ENCODE measurements around the gene SMARCC2. TPM values are rescaled to one million over a fixed set of nuclear protein-coding genes. Genes with fewer than 3 reads are reported as not detected.
A peak's percentile ranks its signal among the peaks of the same experiment; 100 is the strongest.
"Not testable (repeated sequence)": the region's sequence is repeated elsewhere in the genome, so short reads cannot be mapped to it uniquely, and the experiment has no call there.

The SMARCC2 gene
- total RNA-seq, 1 donor from 2014 or later, result 80.6 TPM

DNA sequence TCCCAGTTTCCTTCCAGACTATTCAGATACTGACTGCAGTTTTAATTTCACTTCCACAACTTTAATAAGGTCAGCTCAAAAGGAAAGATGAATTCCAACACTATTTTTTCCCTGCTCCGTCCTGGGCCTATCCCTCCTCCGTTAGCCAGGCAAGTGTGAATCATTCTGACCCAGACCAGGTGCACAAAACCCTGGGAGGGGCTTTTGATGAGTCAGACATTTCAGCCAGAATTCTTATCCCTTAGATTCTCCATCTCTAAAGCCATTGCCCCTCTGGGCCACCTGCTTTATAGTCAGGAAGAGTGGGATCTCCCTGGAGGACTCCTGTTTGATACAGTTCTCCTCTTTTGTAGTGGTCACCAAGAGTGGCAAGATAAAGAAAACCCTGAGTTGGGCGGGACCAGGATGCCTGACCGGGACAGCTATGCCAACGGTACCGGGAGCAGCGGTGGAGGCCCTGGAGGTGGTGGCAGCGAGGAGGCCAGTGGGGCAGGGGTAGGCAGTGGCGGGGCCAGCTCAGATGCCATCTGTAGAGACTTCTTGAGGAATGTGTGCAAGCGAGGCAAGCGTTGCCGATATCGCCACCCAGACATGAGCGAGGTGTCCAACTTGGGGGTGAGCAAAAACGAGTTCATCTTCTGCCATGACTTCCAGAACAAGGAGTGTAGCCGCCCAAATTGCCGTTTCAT lies 69.0 kb downstream of the SMARCC2 start:
- no peak for DNase-seq

DNA sequence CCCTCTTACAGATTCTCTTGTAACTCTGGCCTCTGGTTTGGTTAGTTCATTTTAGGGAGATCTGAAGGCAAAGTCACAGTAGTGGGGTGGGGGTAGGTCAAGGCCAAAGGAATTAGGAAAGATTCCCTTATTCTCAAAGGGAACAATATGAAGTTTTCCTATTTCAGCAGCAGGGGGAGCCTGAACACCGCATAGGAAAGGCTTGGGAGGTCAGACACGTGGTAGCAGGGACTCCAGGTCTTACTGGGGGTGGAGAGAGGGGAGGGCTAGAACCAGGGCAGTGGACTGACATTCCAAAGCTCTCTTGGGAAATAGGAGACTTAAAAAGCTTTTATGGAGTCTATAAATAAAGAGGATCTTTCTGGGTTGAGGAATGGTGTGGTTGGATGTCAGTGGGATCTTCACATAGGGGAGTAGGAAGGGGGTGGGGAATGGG lies 69.9 kb downstream of the SMARCC2 start:
- peak; percentile 6 for DNase-seq

DNA sequence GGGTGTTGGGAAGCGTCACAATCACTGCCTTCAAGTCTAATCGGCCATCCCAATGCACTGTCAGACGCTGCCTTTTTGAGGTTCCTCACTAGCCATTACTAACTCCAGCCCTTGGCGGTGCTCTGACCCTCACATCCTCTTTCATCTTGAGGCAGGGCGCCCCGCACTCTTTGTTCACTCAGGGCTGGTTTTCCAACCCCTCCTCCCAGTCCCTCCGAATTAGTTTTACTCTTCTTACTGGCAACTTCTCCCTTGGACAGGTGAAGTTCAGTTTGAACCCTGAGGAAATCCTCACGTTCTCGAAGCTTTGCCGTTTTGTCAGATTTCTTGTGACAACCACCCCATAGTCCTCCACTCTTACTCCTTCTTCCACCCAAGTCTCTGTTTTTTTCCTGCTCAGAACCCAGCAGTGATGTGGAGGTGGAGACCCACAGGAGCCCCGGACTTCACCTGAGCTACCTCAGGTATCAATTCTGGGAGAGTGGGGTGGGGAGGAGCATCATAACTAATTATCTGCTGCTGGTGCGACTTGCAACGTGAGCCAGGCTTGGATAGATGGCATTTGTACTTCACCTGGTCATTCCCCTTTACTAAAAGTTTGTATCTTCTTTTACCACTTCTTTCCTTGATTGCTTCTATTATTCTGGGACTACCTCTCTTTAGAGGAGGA lies 70.5 kb downstream of the SMARCC2 start:
- no peak for DNase-seq

DNA sequence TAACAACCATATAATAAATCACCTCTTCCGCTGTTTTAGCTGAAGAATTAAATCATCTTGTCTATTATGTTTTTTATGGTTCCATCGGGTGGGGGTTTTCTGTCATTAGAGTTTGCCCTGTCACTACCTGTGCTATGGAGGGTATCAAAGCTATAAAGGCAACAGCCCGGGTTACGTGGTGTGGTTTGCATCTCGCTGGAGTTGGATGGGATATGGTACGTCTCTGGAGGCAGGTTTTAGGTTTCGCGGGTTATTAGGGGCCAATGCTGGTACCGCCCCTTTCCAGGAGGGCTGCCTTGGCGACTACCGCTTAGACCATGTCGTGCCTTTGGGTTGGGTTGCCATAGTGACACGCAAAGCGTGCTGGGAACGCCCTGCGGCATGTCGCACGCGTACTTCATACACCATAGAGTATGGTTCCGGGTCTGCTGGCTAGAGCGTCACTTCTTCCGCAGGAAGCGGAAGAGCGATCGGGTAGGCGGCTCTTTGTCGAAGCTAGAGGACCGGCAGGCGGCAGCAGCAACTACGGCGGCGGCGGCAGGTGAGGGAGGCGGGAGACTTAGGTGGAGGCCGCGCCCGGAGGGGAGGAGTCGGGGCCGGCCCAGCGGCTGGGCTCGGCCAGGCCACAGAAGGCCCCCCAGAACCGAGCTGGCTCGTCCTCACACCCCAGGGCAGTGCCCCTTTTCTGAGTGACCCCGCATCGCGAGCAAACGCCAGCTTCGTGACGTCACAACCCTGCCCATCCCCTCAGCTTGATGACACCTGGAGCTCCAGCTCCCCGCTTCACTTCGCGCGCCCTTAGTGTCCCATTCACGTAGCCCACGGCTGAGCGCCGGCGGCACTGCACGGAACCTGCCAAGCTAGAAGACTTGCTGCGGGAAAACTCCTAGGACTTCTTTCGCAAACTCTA lies 71.2 kb downstream of the SMARCC2 start, which contains the start of gene ZC3H10:
Gene ZC3H10, plus strand, starts transcription at position 489 of the 910 bp plus-strand sequence. CDS start 2,297 bp downstream, outside the sequence.
- DNase-seq, result peak; percentile 94

DNA sequence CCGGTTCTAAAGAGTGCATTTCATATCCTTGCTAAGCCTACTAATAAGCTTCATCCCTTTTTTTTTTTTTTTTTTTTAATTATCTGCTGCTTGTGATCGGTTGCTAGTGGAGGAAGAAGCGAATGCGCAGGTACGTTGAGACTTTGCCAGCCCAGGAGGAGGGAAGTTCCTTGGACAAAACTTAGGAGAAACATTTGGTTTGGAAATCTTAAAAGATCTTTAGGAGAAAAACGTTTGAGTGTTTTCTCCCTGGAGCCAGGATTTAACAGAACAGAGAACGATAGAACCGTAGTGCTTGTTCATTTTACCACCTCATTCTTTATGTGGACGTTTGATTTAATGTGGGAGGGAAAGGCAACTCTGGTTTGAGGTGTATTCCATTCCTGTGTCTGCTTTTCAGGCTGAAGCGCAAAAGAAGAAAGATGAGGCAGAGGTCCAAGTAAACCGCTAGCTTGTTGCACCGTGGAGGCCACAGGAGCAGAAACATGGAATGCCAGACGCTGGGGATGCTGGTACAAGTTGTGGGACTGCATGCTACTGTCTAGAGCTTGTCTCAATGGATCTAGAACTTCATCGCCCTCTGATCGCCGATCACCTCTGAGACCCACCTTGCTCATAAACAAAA lies 72.1 kb downstream of the SMARCC2 start:
- DNase-seq, result not testable (repeated sequence)

DNA sequence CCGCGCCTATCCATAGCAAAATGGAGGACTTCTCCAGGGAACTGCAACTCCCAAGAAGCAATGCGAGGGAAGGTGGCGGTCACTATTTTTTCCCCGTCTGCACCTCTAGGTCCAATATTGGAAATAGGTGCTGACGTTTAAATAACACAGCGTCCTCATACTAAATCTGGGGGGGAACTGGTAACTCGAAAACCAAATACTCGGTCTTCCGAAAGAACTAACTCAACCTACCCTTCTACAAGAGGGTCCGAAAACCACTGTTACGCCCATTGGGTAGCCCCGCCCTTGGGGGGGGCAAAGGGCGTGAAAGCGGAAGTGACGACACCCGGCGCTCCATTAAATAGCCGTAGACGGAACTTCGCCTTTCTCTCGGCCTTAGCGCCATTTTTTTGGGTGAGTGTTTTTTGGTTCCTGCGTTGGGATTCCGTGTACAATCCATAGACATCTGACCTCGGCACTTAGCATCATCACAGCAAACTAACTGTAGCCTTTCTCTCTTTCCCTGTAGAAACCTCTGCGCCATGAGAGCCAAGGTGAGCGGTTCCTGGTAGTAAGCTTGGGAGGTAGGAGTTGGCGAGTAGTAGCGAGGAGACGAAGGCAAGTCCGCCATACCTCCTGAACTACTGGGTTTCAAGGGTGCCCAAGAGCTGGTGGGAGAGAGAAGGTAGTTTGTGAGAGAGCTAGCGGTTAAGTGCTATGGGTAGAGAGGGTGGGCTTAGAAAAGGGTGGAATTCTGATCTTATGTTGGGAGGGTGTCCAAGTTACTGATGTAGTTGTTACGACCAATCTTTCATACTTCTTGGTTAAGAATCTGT lies 72.8 kb downstream of the SMARCC2 start, which contains the start of gene RPL41:
Gene RPL41, plus strand, starts transcription at position 367 of the 815 bp plus-strand sequence.
- DNase-seq, result peak; percentile 87

DNA sequence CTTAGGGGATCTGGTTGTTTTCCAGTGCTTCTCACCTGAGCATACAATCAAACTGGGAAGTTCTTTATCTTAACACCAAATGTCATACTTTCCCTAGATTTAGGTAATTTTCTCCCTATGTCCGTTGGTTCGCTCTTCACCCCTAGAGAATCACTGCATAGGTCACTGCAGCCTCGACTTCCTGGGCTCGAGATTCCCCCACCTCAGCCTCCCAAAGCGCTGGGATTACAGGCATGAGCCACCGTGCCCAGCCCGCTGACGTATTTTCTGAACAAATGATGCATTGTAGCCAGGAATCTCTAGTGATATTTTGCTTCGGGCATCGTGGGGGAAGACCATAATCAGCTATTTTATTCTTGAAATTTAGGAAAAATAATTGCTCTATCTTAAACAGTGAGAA lies 74.0 kb downstream of the SMARCC2 start:
- DNase-seq, result no peak

DNA sequence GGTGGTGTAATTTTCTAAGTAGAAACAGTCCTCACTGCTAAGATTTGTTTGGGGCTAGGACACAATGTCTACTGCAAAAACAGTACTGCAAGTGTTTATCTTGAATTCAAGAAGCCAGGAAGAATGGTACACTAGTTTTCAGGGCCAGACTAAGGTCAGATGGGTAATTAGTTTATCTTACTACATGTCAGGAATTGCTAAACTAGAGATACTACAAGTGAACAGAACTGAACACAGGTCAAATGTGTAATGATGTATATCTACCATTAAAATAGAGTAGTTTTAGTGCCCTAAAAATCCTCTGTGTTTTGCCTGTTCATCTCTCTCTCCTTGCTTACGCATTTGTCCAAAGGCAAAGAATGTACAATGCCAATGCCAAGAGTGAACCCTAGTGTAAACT lies 75.2 kb downstream of the SMARCC2 start:
- DNase-seq, result no peak

Other genes with a start within 250 kb of the SMARCC2 start
- gene PMEL, start 223.4 kb downstream of the SMARCC2 start, total RNA-seq, result not detected
- gene CDK2, start 222.7 kb downstream of the SMARCC2 start, total RNA-seq, result 6.7 TPM
- gene RAB5B, start 215.4 kb downstream of the SMARCC2 start, total RNA-seq, result 37.4 TPM
- gene SUOX, start 192.2 kb downstream of the SMARCC2 start, total RNA-seq, result 8.3 TPM
- 5.5 TPM for gene IKZF4, start 168.4 kb downstream of the SMARCC2 start, total RNA-seq
- 61.3 TPM for gene RPS26, start 147.6 kb downstream of the SMARCC2 start, total RNA-seq
- 2.2 TPM for gene ERBB3, start 109.3 kb downstream of the SMARCC2 start, total RNA-seq
- gene PA2G4, start 84.9 kb downstream of the SMARCC2 start, total RNA-seq, result 64.9 TPM
- gene RPL41, start 72.8 kb downstream of the SMARCC2 start, total RNA-seq, result 1,070 TPM
- 10.6 TPM for gene ZC3H10, start 71.2 kb downstream of the SMARCC2 start, total RNA-seq
- gene ESYT1, start 61.2 kb downstream of the SMARCC2 start, total RNA-seq, result 21.8 TPM
- 77.0 TPM for gene MYL6B, start 36.9 kb downstream of the SMARCC2 start, total RNA-seq
- gene MYL6, start 31.1 kb downstream of the SMARCC2 start, total RNA-seq, result 417 TPM
- gene RNF41, start 32.4 kb upstream of the SMARCC2 start, total RNA-seq, result 78.1 TPM
- gene NABP2, start 34.9 kb upstream of the SMARCC2 start, total RNA-seq, result 20.1 TPM
- gene SLC39A5, start 40.6 kb upstream of the SMARCC2 start, total RNA-seq, result not detected
- 9.2 TPM for gene ANKRD52, start 68.9 kb upstream of the SMARCC2 start, total RNA-seq
- 12.9 TPM for gene COQ10A, start 77.5 kb upstream of the SMARCC2 start, total RNA-seq
- gene CS, start 110.8 kb upstream of the SMARCC2 start, total RNA-seq, result 90.9 TPM
- gene CNPY2, start 126.5 kb upstream of the SMARCC2 start, total RNA-seq, result 40.4 TPM
- gene PAN2, start 144.5 kb upstream of the SMARCC2 start, total RNA-seq, result 29.9 TPM
- not detected for gene IL23A, start 149.4 kb upstream of the SMARCC2 start, total RNA-seq
- gene STAT2, start 170.6 kb upstream of the SMARCC2 start, total RNA-seq, result 84.4 TPM
- gene APOF, start 173.4 kb upstream of the SMARCC2 start, total RNA-seq, result not detected